Measurements from ENCODE around the gene OR6N1.

Gene OR6N1

DNA sequence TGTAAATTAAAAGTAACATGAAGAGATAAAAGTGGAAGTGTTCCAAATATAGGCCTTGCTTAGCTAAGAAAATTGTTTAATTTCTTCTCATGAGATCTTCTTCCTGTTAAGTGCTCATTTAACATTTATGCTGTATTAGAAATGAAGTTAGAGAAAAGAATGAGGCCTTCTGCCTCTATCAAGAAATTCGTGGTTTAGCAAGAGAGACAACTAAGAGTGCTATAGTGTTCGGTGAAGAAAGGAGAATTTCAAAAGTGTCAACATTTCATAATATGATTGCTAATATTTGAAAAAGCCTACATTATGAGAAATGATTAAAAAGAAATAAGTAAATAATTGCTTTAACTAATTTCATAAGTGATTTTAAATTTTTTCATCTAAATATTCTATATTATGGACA lies 40.3 kb upstream of the OR6N1 start:
- TF ChIP-seq, protein P1, sequence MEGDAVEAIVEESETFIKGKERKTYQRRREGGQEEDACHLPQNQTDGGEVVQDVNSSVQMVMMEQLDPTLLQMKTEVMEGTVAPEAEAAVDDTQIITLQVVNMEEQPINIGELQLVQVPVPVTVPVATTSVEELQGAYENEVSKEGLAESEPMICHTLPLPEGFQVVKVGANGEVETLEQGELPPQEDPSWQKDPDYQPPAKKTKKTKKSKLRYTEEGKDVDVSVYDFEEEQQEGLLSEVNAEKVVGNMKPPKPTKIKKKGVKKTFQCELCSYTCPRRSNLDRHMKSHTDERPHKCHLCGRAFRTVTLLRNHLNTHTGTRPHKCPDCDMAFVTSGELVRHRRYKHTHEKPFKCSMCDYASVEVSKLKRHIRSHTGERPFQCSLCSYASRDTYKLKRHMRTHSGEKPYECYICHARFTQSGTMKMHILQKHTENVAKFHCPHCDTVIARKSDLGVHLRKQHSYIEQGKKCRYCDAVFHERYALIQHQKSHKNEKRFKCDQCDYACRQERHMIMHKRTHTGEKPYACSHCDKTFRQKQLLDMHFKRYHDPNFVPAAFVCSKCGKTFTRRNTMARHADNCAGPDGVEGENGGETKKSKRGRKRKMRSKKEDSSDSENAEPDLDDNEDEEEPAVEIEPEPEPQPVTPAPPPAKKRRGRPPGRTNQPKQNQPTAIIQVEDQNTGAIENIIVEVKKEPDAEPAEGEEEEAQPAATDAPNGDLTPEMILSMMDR (IDR thresholded peaks at IDR 0.05): no peak

DNA sequence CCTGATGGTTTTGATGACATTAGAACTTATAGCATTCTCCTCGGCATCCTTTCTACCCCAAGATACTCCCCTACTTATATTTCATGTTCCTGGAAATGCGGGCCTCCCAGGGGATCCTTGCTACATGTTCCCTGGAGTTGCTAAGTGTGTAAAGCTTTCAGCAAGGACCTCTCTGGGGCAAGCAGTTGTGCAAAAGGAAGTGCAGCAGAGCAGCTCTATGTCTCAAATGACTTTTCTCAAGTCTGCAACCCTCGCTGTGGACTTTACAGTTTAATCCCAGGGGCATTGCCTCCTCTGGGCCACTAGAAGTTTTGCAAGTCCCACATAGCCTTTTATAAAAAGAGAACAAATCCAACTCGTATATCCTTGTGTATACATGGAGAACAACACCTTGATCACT lies 38.3 kb upstream of the OR6N1 start:
- TF ChIP-seq, protein P1 (IDR thresholded peaks at IDR 0.05): no peak

DNA sequence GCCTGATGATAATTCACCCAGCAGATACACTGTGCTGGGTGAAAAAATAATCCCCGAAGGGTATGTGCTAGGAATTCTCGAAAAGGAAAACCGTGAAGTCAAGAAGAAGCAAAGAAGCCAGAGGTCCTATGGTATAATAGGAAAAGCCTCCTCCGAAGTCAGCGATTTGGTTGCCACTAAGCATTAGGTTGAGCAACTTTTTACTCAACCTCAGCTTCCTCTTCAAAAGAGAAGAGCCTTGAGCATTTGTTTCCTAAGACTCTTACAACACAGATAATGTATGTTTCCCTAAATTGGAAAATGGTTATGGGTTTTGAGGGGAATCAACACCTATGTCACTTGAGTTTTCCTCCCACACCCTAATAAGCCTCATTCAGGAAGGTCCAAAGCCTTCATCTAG lies 37.9 kb upstream of the OR6N1 start:
- TF ChIP-seq, protein P1 (IDR thresholded peaks at IDR 0.05): no peak

DNA sequence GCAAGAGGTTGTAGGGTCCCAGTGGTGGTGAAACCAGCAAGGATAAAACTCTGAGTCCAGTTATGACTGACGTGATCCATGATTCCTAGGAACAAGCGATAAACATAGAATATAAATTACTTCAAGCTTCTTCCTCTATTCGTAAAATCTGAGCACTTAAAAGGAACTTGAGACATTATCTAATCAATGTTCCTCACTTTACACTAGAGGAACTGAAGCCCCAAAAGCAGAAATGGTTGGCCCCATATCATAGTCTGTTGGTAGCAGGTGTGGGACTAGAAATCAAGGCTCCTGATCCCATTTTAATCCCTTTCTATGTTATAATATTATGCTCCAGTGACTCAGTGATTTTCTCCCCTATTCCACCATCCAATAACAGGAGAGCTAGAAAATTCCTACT lies 37.3 kb upstream of the OR6N1 start:
- TF ChIP-seq, protein P1 (IDR thresholded peaks at IDR 0.05): no peak

DNA sequence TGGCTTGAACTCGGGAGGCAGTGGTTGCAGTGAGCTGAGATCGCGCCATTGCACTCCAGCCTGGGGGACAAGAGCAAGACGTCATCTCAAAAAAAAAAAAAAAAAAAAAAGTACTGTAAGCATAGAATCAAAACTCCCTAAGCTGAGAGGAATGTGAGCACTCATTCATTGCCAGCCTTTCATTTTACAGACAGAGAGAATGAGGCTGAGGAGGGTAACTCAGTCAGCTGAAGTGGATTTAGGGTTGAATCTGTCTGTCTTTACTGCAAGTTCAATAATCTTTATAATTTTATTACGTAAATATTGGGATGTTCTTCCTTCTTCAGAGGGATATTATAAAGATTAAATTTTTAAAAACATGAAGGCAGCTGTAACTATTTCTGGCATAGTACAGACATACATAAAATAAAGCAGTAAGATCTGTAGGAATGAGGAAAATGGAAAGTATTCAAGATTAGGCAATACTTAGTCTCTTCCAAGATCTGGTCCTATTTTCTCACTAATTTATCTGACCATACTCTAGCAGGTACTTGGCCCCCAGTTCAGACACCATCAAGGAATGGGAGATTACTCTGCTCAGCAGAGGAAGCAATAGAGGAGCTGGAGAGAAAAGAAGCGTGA lies 35.0 kb upstream of the OR6N1 start:
- TF ChIP-seq, protein P1 (IDR thresholded peaks at IDR 0.05): no peak

DNA sequence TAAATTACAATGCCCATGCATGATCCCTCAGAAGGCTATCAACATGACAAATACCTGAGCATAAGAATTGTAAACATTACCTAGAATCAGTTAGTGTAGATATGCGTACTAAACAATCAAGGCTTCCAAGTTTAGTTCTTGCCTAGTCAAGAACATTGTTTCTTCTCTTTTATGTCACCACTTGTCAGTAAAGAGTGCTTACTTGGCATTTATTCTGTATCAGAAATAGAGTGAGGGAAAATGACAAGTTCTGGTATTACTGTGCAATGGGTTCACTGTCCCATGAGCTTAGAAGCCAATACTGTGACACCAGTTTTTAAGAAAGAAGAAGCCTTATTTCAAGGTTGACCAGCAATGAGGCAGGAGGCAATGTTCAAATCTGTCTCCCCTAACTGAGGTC lies 31.7 kb upstream of the OR6N1 start:
- TF ChIP-seq, protein P1 (IDR thresholded peaks at IDR 0.05): no peak

DNA sequence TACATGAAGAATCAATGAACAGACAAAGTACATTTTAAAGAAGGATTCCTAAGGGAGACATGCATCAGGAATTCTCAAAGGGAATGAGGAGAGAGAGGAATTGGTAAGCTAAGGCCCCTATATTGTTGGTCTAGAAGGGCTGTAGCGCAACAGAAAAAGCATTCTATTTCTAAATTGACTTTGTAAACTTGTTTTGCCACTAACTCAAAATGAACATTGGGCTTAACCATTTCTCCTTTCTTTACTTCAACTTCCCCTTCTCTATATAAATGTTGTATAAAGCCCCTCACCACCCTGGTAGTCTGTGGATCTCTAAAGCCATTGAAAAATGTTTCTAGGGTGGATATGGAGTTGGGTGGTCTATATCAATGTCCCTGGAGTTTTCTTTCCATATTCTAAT lies 29.4 kb upstream of the OR6N1 start:
- TF ChIP-seq, protein P1 (IDR thresholded peaks at IDR 0.05): no peak

DNA sequence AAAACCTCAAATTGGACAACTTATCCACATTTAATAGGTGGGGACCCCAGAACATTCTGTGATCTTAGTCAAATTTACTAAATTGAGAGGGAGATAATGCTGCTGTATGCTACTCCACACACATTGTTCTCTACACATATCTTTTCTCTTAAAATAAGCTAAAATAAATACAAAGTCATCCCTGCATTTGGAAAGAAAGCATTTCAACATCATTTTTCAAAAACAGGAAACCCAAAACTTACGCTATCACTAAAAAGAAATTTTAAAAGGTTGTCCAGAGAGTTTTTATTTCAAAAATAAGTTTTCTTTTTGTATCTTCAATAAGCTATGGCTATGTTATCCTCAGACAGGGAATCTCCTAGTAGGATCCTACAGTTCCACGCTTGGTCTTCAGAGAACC lies 28.5 kb upstream of the OR6N1 start:
- TF ChIP-seq, protein P1 (IDR thresholded peaks at IDR 0.05): no peak
